HEK293T (cell line): Measurements from ENCODE around the gene CALN1.

Experiments used
- CTCF ChIA-PET: fragments of 350-600 bp; formaldehyde crosslinking; extraction: SDS; loops from one replicate; lab custom pipeline; 2021; ENCODE audit warnings: antibody characterized with exemption, inconsistent platforms; lab: Yijun Ruan, JAX
- POLR2A ChIA-PET: fragments of 350-600 bp; formaldehyde crosslinking; extraction: SDS; loops from one replicate; lab custom pipeline; 2020; ENCODE audit warnings: antibody characterized with exemption, inconsistent platforms; lab: Yijun Ruan, JAX
- DNase-seq: peaks from one replicate; pipeline ENCODE4 v3.0.0; 2012; ENCODE audit warnings: mixed read lengths; ENCODE audit errors: extremely low spot score
- ARNT ChIP-seq: fragments of 450-650 bp; IDR thresholded peaks from 2 replicates; pipeline ENCODE4 v1.6.1; 2017; ENCODE audit warnings: mild to moderate bottlenecking
- BHLHE40 ChIP-seq: fragments of 450-650 bp; IDR thresholded peaks from 2 replicates; pipeline ENCODE4 v1.6.1; 2016; ENCODE audit warnings: mild to moderate bottlenecking, moderate library complexity, borderline replicate concordance
- CTBP1 ChIP-seq: fragments of 450-650 bp; IDR thresholded peaks from 2 replicates; pipeline ENCODE4 v1.6.1; 2016; ENCODE audit warnings: borderline replicate concordance
- ELF4 ChIP-seq: fragments of 450-650 bp; IDR thresholded peaks from 2 replicates; pipeline ENCODE4 v1.6.1; 2017; ENCODE audit warnings: antibody characterized with exemption
- FOXA1 ChIP-seq: fragments of 450-650 bp; IDR thresholded peaks from 2 replicates; pipeline ENCODE4 v1.6.1; 2016; ENCODE audit warnings: mild to moderate bottlenecking
- FOXK2 ChIP-seq: fragments of 450-650 bp; IDR thresholded peaks from 2 replicates; pipeline ENCODE4 v1.6.1; 2016; ENCODE audit warnings: mild to moderate bottlenecking
- FOXM1 ChIP-seq: fragments of 450-650 bp; IDR thresholded peaks from 2 replicates; pipeline ENCODE4 v1.6.1; 2017; ENCODE audit warnings: mild to moderate bottlenecking, borderline replicate concordance
- HDGF ChIP-seq: fragments of 450-650 bp; IDR thresholded peaks from 2 replicates; pipeline ENCODE4 v1.6.1; 2017; ENCODE audit warnings: antibody characterized with exemption, borderline replicate concordance
- L3MBTL2 ChIP-seq: fragments of 450-650 bp; conservative IDR thresholded peaks from 2 replicates; pipeline ENCODE4 v1.6.1; 2016; ENCODE audit warnings: mild to moderate bottlenecking
- LEF1 ChIP-seq: fragments of 450-650 bp; IDR thresholded peaks from 2 replicates; pipeline ENCODE4 v1.6.1; 2017; ENCODE audit warnings: mild to moderate bottlenecking, borderline replicate concordance
- NFRKB ChIP-seq: fragments of 450-650 bp; IDR thresholded peaks from 2 replicates; pipeline ENCODE4 v1.6.1; 2016; ENCODE audit warnings: mild to moderate bottlenecking, moderate library complexity
- SP1 ChIP-seq: fragments of 450-650 bp; IDR thresholded peaks from 2 replicates; pipeline ENCODE4 v1.6.1; 2017
- SUZ12 ChIP-seq: fragments of 450-650 bp; IDR thresholded peaks from 2 replicates; pipeline ENCODE4 v1.6.1; 2016; ENCODE audit warnings: mild to moderate bottlenecking
- TARDBP ChIP-seq: fragments of 450-650 bp; IDR thresholded peaks from 2 replicates; pipeline ENCODE4 v1.6.1; 2016
- ZNF384 ChIP-seq: fragments of 450-650 bp; IDR thresholded peaks from 2 replicates; pipeline ENCODE4 v1.6.1; 2016
- TF ChIP-seq, protein P1 (sequence below): fragments of 450-650 bp; IDR thresholded peaks from 2 replicates; pipeline ENCODE4 v1.6.1; 2016

The CALN1 gene

DNA sequence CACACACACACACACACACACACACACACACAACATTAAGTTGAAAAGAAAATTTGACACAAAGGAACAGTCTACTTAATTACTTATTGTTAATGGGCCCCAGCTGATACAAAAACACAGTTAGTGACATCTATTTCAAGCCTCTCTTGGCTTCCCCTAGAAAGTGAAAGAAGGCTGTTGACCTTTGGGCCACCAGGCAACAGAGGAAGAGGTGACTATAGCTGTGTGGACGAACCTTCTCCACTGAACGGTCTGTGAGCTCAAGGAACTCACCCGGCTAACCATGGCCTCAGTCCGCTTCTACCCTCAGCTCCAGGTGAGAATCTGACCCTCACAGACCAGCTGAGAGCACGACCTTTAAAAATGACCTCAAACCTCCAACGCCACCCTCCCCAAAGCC lies 32.9 kb upstream of the CALN1 start:
- ChIA-PET POLR2A (no interaction called here), CTCF (interaction anchor here (0.6 kb wide), 1 partner anchor 230 kb away, joined by 5 read pairs; no protein-coding TSS in a partner anchor)
- no peak for DNase-seq
- no peak for TF ChIP-seq NFRKB
- no peak for TF ChIP-seq FOXK2
- TF ChIP-seq SUZ12: no peak
- no peak for TF ChIP-seq FOXA1
- TF ChIP-seq CTBP1: no peak
- no peak for TF ChIP-seq FOXM1
- TF ChIP-seq TARDBP: no peak
- TF ChIP-seq HDGF: no peak
- no peak for TF ChIP-seq SP1
- no peak for TF ChIP-seq L3MBTL2
- TF ChIP-seq LEF1: no peak
- TF ChIP-seq, protein P1, sequence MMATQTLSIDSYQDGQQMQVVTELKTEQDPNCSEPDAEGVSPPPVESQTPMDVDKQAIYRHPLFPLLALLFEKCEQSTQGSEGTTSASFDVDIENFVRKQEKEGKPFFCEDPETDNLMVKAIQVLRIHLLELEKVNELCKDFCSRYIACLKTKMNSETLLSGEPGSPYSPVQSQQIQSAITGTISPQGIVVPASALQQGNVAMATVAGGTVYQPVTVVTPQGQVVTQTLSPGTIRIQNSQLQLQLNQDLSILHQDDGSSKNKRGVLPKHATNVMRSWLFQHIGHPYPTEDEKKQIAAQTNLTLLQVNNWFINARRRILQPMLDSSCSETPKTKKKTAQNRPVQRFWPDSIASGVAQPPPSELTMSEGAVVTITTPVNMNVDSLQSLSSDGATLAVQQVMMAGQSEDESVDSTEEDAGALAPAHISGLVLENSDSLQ: no peak
- no peak for TF ChIP-seq ELF4
- TF ChIP-seq ZNF384: no peak

DNA sequence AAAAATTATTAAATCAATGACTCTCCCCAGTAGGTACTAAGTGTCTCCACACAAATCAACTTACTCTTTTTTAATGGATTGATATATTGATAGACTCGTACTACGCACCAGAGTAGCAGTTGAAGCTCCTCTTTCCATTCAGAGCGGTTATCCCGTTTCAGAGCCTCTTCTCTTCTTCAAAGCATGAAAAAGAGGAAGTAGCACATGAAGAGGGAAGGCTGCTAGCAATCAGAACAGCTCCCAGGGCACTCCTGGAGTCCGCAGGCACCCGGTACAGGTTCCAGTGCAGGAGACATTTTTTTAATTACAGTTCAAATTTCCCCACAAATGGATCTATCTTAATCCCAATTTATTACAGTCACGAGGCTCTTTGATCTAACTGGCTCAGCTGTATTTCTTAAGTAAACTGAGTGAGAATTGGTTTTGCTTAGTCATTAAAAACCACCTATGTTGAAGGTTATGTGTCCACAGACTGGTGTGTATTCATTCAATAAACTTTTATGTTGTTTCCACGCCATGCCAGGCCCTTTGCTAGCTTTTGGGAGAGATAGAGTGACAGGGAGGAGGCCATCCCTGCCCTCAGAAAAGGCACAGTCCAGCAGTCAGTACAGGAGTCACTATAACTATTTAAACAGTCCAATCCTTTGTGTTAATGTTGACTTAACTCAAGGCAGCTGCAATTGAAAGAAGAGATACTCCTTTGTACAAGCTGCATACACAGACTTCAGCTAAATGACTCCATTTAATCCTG lies 32.1 kb upstream of the CALN1 start:
- TF ChIP-seq ARNT (no peak), TARDBP (no peak), ELF4 (no peak), FOXM1 (no peak), SUZ12 (no peak), FOXA1 (no peak), HDGF (no peak), SP1 (no peak), CTBP1 (no peak), BHLHE40 (no peak), LEF1 (no peak), L3MBTL2 (no peak), NFRKB (no peak), ZNF384 (no peak), FOXK2 (no peak)
- TF ChIP-seq, protein P1: no peak
- ChIA-PET CTCF (no interaction called here), POLR2A (no interaction called here)
- no peak for DNase-seq

DNA sequence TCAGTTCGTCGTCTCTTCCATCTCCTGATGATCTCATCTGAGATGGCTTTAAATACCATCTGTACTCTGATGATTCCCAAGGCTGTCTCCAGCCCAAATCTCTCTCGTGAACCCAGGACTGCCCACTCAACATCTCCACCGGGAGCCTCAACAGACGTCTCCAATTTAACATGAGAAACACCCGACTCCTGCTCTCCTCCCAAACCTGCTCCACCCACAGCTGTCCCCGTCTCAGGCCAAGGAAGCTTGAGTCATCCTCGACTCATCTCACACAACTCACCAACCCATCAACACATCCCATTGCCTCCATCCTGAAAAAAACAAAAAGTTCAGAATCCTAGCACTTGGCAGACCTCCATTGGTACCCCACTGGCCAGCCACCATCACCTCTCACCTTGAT lies 29.7 kb upstream of the CALN1 start:
- ChIA-PET POLR2A (interaction anchor here (0.6 kb wide), 1 partner anchor 227 kb away, joined by 3 read pairs; no protein-coding TSS in a partner anchor), CTCF (interaction anchor here (0.6 kb wide), 1 partner anchor 14 kb away, joined by 5 read pairs; no protein-coding TSS in a partner anchor)
- TF ChIP-seq LEF1 (no peak), ELF4 (no peak), SP1 (no peak), BHLHE40 (no peak), ZNF384 (no peak), FOXA1 (no peak), HDGF (no peak), FOXM1 (no peak), FOXK2 (no peak), SUZ12 (no peak), NFRKB (no peak), TARDBP (no peak), CTBP1 (no peak), ARNT (no peak)
- TF ChIP-seq, protein P1: no peak

DNA sequence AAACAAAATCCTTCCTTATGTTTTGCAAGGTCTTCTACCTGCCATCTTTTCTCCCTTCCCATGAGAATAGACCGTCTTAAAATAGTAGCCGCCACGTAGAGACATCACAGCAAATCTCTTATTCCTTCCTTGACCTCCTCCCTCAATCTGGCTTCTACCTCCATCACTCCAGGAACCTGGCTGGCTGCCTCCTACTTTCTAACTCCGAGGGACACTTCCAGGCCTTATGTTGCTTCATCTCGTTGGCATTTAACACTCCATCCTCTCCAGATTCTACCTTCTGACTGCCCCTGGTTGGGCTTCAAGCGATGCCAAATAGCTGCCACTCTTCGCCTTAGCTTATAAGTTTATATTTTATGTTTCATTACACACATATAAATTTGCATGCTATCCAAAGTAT lies 26.4 kb upstream of the CALN1 start:
- no peak for DNase-seq
- no peak for TF ChIP-seq FOXK2
- no peak for TF ChIP-seq CTBP1
- no peak for TF ChIP-seq ZNF384
- TF ChIP-seq TARDBP: no peak
- TF ChIP-seq HDGF: no peak
- TF ChIP-seq LEF1: no peak
- no peak for TF ChIP-seq L3MBTL2
- TF ChIP-seq ARNT: no peak
- no peak for TF ChIP-seq FOXM1
- no peak for TF ChIP-seq ELF4
- TF ChIP-seq, protein P1: no peak
- ChIA-PET CTCF (no interaction called here), POLR2A (no interaction called here)

More for the DNA sequence above, 29.7 kb upstream of the CALN1 start:
- no peak for DNase-seq

GRCh38 chr7:72437610-72438009 lies 25.5 kb upstream of the CALN1 start:
- CTCF ChIA-PET: no interaction called here

More at GRCh38 chr7:72437610-72438009, 25.5 kb upstream of the CALN1 start:
- TF ChIP-seq FOXA1 (no peak), NFRKB (no peak), SUZ12 (no peak)
- POLR2A ChIA-PET: no interaction called here
- no peak for DNase-seq
